Brain pericyte (primary cell): Measurements from ENCODE around the gene CRYBG2.
"Not testable (repeated sequence)": the region's sequence is repeated elsewhere in the genome, so short reads cannot be mapped to it uniquely, and the experiment has no call there.

Experiments used
- DNase-seq: peaks from one replicate; pipeline ENCODE4 v3.0.0-alpha.2; 2012; ENCODE audit warnings: low read depth, low spot score

CRYBG2 gene, protein sequence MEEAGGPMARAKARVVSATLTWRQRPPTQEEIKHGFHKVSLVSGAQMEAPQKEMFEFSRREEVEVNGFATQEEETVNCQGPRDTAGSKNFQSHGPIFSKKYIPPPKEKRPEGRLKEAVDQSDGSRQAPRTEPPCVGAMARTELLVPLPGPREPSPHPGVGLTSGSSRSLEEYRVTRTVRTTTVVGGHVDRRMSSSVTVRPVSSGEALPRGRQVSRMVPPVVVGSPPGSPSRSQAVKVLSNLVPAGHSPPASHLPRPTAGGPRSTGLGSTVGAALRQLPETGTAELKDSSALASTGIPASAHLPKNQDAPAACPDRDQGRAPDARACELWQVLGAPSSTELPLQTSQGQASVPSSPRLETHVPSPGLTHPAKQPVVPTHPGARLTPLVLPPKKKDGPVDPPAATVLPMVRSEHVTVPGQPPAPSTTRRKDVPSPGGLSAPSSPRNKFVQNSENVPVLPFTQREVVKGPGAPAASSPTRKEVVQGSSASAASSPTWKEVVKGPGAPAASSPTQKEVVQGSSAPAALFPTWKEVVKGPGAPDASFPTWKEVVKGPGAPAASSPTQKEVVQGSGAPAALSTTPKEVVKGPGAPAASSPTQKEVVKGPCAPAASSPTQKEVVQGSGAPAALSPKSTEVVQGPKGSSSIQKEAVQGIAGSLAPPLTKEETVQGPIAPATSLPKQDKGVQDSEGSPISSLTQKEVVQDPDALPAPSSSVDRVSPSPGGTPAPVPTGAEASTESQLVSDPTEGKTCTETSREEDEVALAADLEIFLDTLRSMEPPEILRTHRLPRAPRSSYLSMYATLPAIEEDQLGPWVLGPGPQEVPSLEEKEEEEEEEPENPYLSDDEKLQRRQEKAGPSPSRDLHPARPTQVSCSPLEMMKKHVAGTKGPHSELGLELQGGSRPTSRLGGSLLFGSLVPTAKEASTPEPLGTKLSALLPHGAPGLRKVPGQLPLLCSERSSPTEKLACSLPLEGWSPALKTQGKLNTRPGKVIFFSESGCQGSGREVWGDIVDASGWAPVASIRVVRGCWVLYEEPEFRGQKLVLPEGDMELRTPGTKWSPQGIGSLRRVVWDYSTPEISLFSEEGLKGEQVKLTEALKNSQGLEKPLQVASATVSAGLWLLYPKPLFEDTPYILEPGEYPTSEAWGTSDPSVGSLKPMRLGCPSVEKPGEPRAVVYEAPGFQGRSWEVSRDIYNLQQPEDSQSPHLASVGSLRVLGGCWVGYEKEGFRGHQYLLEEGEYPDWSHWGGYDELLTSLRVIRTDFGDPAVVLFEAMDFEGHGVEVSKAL (N-terminal part only)

GRCh38 chr1:26353976-26354820 is at the start of gene CRYBG2:
CRYBG2 (minus strand) TSS chr1:26354130; CDS start chr1:26346657, 7,473 bp downstream.
- DNase-seq, result no peak

DNA sequence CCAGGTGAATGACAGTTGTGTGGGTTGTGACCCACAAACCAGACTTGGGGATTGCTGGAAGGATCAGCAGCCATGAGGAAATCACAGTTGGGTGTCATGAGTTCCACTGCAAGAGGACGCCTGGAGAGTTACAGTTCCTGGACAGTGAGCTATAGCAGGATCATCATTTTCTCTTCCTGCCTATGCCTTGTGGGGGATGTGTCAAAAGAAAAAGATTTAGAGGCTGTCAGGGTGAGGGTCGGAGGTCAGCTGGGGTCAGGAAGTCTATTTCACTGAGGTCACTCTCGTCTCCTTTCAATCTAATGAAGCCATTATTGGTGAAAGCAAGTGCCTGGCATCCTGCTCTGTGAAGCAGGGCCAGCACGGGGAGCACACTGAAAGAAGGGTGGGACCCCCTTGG is 49.7 kb upstream of the CRYBG2 start:
- DNase-seq, result no peak

DNA sequence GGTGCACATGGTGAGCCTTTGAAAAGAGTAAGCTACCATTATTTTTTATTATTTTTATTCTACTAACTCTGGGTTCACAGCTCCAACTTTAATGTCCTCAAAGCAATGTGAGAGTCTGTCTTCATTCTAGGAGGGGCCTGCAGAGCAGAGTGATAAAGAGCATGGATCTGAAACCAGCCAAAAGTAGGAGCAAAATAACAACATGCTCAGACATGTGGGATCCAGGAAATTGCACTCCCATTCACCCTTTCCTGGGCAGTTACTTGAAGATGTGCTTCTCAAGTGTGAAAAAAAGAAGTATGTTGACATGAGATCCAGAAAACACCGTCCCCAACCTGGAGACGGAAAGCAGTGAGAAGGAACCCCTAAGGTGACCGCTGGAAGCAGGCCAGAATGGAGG is 48.0 kb upstream of the CRYBG2 start:
- DNase-seq, result no peak

GRCh38 chr1:26399034-26399433 is 45.1 kb upstream of the CRYBG2 start:
- no peak for DNase-seq

DNA sequence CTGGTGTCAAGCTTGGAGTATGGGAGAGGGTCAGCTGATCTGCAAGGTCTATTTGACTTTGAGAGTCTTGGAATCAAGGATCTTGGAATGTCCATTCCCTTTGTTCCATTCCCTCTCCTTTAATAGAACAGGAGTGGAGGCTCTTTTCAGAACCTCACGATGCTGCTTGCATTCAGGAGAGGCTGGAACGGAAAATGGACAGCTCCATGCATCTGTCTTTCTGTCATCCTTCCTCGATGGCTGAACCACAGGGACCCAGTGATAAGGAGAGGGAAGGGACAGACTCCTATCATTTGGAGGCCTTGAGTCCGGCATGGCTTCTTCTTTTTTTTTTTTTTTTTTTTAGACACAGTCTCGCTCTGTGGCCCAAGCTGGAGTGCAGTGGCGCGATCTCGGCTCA is 41.8 kb upstream of the CRYBG2 start:
- DNase-seq, result no peak

- DNase-seq, result no peak
Measured at GRCh38 chr1:26391450-26391849, 37.5 kb upstream of the CRYBG2 start.

DNA sequence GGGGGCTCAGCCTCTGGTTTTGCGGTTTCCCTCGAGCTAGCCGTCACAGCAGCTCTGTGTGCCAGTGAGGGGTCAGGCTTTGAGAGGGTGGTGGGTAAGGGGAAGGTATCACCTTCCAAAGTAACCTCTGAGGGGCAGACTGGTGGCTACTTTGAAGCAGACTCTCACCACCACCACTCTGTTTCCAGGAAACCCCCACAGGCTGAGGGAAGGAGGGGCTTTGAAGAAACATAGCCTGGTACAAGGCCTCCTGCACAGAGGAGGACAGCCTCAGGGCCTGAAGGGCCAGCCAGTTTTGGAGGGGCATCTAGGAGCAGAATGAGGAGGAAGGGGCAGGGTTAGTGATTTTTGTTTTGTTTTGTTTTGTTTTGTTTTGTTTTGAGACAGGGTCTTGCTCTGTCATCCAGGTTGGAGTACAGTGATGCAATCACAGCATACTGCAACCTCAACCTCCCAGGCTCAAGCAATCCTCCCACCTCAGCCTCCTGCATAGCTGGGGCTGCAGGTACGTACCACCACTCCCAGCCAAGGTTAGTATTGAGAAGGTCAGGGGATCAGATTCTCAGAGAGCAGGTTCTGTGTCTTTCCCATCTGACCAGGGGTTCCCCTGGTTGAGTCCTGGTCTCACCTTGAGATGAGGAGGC is 35.8 kb upstream of the CRYBG2 start:
- DNase-seq, result no peak

DNA sequence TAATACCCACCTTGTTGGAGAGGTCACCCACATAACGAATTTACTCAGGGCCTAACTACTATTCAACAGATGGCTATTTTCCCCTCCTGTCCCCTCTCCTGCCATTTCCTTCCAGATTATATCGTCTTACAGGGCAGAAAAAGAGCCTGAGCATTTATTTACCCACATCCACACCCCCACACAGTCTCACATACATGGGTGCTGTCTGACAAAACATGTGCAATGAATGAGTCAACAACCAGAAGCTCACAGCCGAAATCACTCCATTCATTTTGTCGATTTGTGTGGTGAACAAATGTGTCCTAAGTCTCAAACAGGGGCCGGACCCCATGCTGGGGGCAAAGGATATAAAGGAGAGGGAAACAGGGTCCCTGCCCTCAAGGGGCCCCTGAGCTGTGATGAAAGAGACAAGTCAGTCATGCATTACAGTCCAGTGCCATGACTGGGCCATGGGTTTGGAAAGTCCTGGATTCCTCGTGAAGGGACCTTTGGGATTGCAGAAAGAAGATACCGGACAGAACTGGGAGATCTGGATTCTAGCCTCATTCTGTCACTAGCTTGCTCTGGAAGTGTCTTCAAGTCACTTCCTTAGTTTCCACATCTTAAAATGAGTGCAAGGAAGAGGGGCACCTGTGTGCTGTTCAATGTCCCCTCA is 35.0 kb upstream of the CRYBG2 start:
- DNase-seq, result no peak

- DNase-seq, result no peak
Measured at GRCh38 chr1:26387447-26387846, 33.5 kb upstream of the CRYBG2 start.

DNA sequence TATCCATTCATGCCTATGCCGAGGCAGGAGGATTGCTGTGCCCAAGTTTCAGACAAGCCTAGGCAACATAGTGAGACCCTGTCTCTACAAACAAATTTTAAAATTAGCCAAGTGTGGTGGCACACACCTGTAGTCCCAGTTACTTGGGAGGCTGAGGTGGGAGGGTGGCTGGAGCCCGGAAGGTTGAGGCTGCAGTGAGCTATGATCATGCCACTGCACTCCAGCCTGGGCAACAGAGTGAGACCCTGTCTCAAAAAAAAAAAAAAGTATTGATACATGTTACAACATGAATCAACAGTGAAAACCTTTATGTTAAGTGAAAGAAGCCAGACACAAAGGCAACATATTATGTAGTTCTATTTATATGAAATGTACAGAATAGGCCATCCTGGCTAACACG is 31.1 kb upstream of the CRYBG2 start:
- not testable (repeated sequence) for DNase-seq

- DNase-seq, result no peak
Measured at GRCh38 chr1:26384076-26384475, 30.1 kb upstream of the CRYBG2 start.

DNA sequence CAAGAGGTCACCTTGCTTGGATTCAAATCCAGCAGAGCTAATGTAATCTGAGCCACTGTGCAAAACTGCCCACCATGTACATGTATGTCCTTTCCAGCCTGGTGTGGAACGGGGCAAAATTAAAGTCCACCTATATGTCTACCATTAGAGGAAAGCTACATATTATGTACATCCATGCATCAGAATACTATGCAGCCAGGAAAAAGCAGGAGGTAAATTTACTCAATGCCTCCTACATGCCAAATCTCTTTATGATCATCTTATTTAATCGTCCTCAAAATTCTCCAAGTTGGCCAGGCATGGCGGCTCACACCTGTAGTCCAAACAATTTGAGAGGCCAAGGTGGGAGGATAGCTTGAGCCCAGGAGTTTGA is 24.9 kb upstream of the CRYBG2 start:
- no peak for DNase-seq

GRCh38 chr1:26378088-26378878 is 24.4 kb upstream of the CRYBG2 start:
- DNase-seq, result peak; percentile 21

GRCh38 chr1:26376050-26376449 is 22.1 kb upstream of the CRYBG2 start:
- DNase-seq, result no peak

DNA sequence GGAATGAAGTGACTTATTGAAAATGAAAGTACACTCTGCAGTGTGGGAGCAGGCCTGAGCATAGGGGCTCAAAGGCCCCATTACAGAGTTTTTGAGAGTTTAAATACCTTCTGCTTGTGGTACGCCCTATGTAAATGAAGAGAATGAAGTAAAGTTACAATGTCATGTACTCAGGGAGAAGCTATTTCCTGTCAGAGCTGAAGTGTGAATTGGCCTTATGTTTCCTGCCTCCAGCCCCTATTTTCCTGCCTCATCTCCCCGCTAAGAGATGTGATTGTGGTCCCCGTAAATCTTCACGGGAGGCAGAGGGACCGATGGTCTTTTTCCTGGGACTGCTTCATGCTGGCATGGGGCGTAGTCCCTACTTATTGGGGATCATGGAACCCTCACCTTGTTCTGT is 21.2 kb upstream of the CRYBG2 start:
- DNase-seq, result no peak

DNA sequence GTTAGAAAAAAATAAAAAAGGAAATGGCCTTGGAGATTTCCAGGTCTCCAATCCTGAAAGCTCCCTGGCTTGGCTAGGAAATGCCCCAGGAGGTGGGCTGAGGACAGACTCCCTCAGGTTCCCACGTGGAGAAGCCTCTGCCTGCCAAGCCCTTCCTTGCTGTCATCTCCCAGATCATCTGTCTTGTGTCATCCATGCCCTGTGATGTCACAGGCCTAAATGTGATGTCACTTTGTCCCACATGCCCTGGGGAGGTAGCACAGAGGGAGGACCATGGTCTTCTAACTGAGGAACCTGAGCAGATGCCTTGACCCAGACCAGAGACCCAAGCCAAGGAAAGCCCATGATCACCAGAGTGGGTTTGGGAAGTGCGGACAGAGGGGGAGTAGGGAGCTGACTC is 20.4 kb upstream of the CRYBG2 start:
- not testable (repeated sequence) for DNase-seq

DNA sequence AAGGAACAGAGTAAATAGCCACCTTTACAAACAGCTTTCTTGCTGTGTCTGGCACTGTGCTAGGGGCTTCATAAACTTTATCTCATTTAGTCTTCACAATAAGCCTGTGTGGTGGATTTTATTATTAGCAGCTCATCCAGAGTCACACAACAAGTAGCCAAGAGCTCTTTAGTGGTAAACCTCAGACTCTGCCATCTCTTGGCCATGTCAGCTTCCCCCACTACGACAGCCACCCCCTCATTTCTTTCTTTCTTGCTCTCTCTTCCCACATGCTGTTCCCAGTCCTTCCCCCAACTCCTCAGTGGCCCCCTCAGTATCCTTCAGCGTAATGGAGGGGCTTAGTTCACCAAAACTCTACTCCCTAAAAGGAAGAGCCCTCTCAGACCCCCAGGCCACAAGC is 19.9 kb upstream of the CRYBG2 start:
- no peak for DNase-seq

- DNase-seq, result no peak
Measured at GRCh38 chr1:26373281-26373680, 19.4 kb upstream of the CRYBG2 start.

DNA sequence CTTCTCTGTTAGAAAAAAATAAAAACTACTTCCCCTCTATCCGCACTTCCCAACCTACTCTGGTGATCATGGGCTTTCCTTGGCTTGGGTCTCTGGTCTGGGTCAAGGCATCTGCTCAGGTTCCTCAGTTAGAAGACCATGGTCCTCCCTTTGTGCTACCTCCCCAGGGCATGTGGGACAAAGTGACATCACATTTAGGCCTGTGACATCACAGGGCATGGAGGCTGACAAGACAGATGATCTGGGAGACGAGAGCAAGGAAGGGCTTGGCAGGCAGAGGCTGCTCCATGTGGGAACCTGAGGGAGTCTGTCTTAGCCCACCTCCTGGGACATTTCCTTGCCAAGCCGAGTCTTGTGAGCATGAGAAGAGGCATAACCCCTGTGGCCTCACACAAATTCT is 18.7 kb upstream of the CRYBG2 start, which contains the start of gene ZNF683:
ZNF683 (minus strand) TSS at position 140 of the 400 bp plus-strand sequence. CDS start 4,179 bp downstream, outside the sequence.
- not testable (repeated sequence) for DNase-seq
